PC-3 (cell line): Measurements from ENCODE around the gene EFR3B. TPM values are rescaled to one million over a fixed set of nuclear protein-coding genes. Genes with fewer than 3 reads are reported as not detected.

Experiments
- ATAC-seq: fragments of 200-7000 bp; cut with Tn5 transposase; 2 replicates; pipeline ENCODE4 v1.9.1; 2020; ENCODE audit warnings: mild to moderate bottlenecking, moderate library complexity
- BruUV-seq: library from RNA; stranded (reverse); fragments of 400-500 nt; replicated peaks from 2 replicates; lab custom pipeline; 2021; lab: Mats Ljungman, UMichigan
- CTCF ChIA-PET: fragments of 300-600 bp; sonication (Branson Sonifier 250); formaldehyde crosslinking; loops from one replicate; lab custom pipeline; 2022; ENCODE audit warnings: antibody characterized with exemption; lab: Charles Lee
- POLR2A ChIA-PET: fragments of 300-600 bp; sonication (Branson Sonifier 250); formaldehyde crosslinking; loops from one replicate; lab custom pipeline; 2022; ENCODE audit warnings: antibody characterized with exemption; ENCODE audit not compliant: unreplicated experiment; lab: Charles Lee
- DNase-seq: peaks from one replicate; pipeline ENCODE4 v3.0.0-alpha.2; 2015
- H2AFZ ChIP-seq: fragments of 300-600 bp; sonication (generic); 2 replicates; pipeline ENCODE4 v1.6.0; 2016; ENCODE audit warnings: antibody characterized with exemption, low read length
- H3F3A ChIP-seq: fragments of 300-600 bp; sonication (generic); one replicate; pipeline ENCODE4 v1.6.0; 2017; ENCODE audit warnings: antibody characterized with exemption, low read length, control low read depth, mild to moderate bottlenecking; ENCODE audit not compliant: unreplicated experiment
- H3K27ac ChIP-seq: fragments of 300-600 bp; sonication (generic); 2 replicates; pipeline ENCODE4 v1.5.1; 2016; ENCODE audit warnings: mild to moderate bottlenecking, low read length
- H3K27me3 ChIP-seq: fragments of 300-600 bp; sonication (generic); 2 replicates; pipeline ENCODE4 v1.6.1; 2016; ENCODE audit warnings: low read length, mixed read lengths
- H3K36me3 ChIP-seq: fragments of 300-600 bp; sonication (generic); 2 replicates; pipeline ENCODE4 v1.6.1; 2016; ENCODE audit warnings: low read depth, mixed run types, low read length, mixed read lengths
- H3K4me1 ChIP-seq: fragments of 300-600 bp; sonication (generic); 2 replicates; pipeline ENCODE4 v1.5.1; 2016; ENCODE audit warnings: low read length; ENCODE audit not compliant: insufficient read depth
- H3K4me2 ChIP-seq: fragments of 300-600 bp; sonication (generic); 2 replicates; pipeline ENCODE4 v1.6.0; 2016; ENCODE audit warnings: low read length
- H3K4me3 ChIP-seq: fragments of 300-600 bp; sonication (generic); 2 replicates; pipeline ENCODE4 v1.5.1; 2016; ENCODE audit warnings: mild to moderate bottlenecking, low read length, mixed read lengths
- H3K79me2 ChIP-seq: fragments of 300-600 bp; sonication (generic); 2 replicates; pipeline ENCODE4 v1.6.1; 2017; ENCODE audit warnings: low read length, mixed read lengths
- H3K9ac ChIP-seq: fragments of 300-600 bp; sonication (generic); 2 replicates; pipeline ENCODE4 v1.6.0; 2016; ENCODE audit warnings: mild to moderate bottlenecking, low read length
- H3K9me2 ChIP-seq: fragments of 300-600 bp; sonication (generic); replicated peaks from 2 replicates; pipeline ENCODE4 v1.6.1; 2016; ENCODE audit warnings: mixed run types, low read length, mixed read lengths
- H3K9me3 ChIP-seq: fragments of 300-600 bp; sonication (generic); 2 replicates; pipeline ENCODE4 v1.6.1; 2016; ENCODE audit warnings: low read length, mixed read lengths
- H4K20me1 ChIP-seq: fragments of 300-600 bp; sonication (generic); 2 replicates; pipeline ENCODE4 v1.6.1; 2016; ENCODE audit warnings: low read length, mixed read lengths
- CTCF ChIP-seq: fragments of 300-600 bp; sonication (generic); conservative IDR thresholded peaks from 2 replicates; pipeline ENCODE4 v1.5.1; 2017; ENCODE audit warnings: antibody characterized with exemption, low read depth, mild to moderate bottlenecking, low read length
- EZH2 ChIP-seq: fragments of 300-600 bp; sonication (generic); IDR thresholded peaks from one replicate; pipeline ENCODE4 v1.6.1; 2017; ENCODE audit warnings: antibody characterized with exemption, mild to moderate bottlenecking, low read length; ENCODE audit not compliant: unreplicated experiment
- EZH2phosphoT487 ChIP-seq: fragments of 300-600 bp; sonication (generic); IDR thresholded peaks from 2 replicates; pipeline ENCODE4 v1.6.1; 2018; ENCODE audit warnings: mild to moderate bottlenecking, antibody characterized with exemption, low read length, borderline replicate concordance
- intact Hi-C: fragments of 100-400 bp; cut with micrococcal nuclease; formaldehyde crosslinking; loops from 2 replicates; pipeline ENCODE4 v1.9.0; 2023
- total RNA-seq: library from RNA; depleted of rRNA; stranded (reverse); fragments of >200 nt; gene quantifications from 2 replicates; pipeline ENCODE4 v1.2.3, GENCODE V29; 2014

The EFR3B gene
- total RNA-seq, 1 experiment from 2014 or later = 4.6 TPM

GRCh38 chr2:25105336-25106085, 63.6 kb downstream of the EFR3B start:
- ATAC-seq (peak; percentile 81), DNase-seq (peak; percentile 94)
- ChIA-PET POLR2A (interaction anchor here (0.6 to 0.7 kb wide), 4 partner anchors 27 to 1480 kb away, joined by 3 to 13 read pairs (median 6); no protein-coding TSS in a partner anchor), CTCF (interaction anchor here (0.6 to 2.0 kb wide), 6 partner anchors 12 to 130 kb away, joined by 3 to 12 read pairs (median 6); no protein-coding TSS in a partner anchor)
- intact Hi-C loops = loop anchor here (1.0 kb wide), 1 partner anchor 64 kb away; no protein-coding TSS in a partner anchor
- Histone ChIP-seq H3K79me2 (no peaks in the 10 kb centered on the region), H4K20me1 (no peaks in the 10 kb centered on the region), H3K27me3 (no peaks in the 10 kb centered on the region), H3K36me3 (no peaks in the 10 kb centered on the region), H3K4me1 (peaks cover 47% of the 10 kb centered on the region), H3K9me3 (no peaks in the 10 kb centered on the region), H3K27ac (peak overlapping the region; percentile 93), H2AFZ (no peak overlapping the region), H3K4me3 (peak overlapping the region; percentile 28; the same call in 1 of the 2 replicates), H3K9me2 (no peaks in the 10 kb centered on the region), H3F3A (peaks cover 3% of the 10 kb centered on the region), H3K9ac (peak overlapping the region; percentile 63), H3K4me2 (peak overlapping the region; percentile 71)
- TF ChIP-seq EZH2phosphoT487 (no peak), EZH2 (no peak), CTCF (no peak)
- BruUV-seq = TSS peak; percentile 36

GRCh38 chr2:25109822-25110221, 67.9 kb downstream of the EFR3B start:
- Histone ChIP-seq H3K36me3 (no peaks in the 10 kb centered on the region), H3K9me2 (no peaks in the 10 kb centered on the region), H3F3A (peaks cover 3% of the 10 kb centered on the region), H3K27ac (no peak overlapping the region), H3K4me1 (peaks cover 28% of the 10 kb centered on the region), H3K79me2 (no peaks in the 10 kb centered on the region), H3K4me3 (no peak overlapping the region), H3K9ac (no peak overlapping the region), H3K9me3 (no peaks in the 10 kb centered on the region), H4K20me1 (no peaks in the 10 kb centered on the region), H2AFZ (no peak overlapping the region), H3K4me2 (no peak overlapping the region), H3K27me3 (no peaks in the 10 kb centered on the region)
- POLR2A ChIA-PET = no interaction called here
- intact Hi-C loops = no loop called here
- DNase-seq = no peak
- BruUV-seq = no TSS peak
- TF ChIP-seq EZH2phosphoT487 = no peak
- no peak for TF ChIP-seq EZH2
- no peak for TF ChIP-seq CTCF
- CTCF ChIA-PET = no interaction called here
- no peak for ATAC-seq

GRCh38 chr2:25112113-25112512, 70.2 kb downstream of the EFR3B start:
- BruUV-seq = no TSS peak
- Histone ChIP-seq H3F3A (no peaks in the 10 kb centered on the region), H3K4me2 (no peak overlapping the region), H3K27me3 (no peaks in the 10 kb centered on the region), H3K9me2 (no peaks in the 10 kb centered on the region), H4K20me1 (no peaks in the 10 kb centered on the region), H3K79me2 (no peaks in the 10 kb centered on the region), H3K4me1 (peaks cover 8% of the 10 kb centered on the region; the same call in 1 of the 2 replicates), H2AFZ (no peak overlapping the region), H3K9ac (no peak overlapping the region), H3K36me3 (no peaks in the 10 kb centered on the region), H3K27ac (no peak overlapping the region), H3K9me3 (no peaks in the 10 kb centered on the region), H3K4me3 (no peak overlapping the region)
- POLR2A ChIA-PET = no interaction called here
- CTCF ChIA-PET = no interaction called here
- TF ChIP-seq CTCF (no peak), EZH2phosphoT487 (no peak), EZH2 (no peak)
- DNase-seq = no peak
- no peak for ATAC-seq
- intact Hi-C loops = no loop called here
